HCT116 (cell line): ENCODE measurements around the gene OXCT2.

Experiments
- CTCF ChIP-seq, 3 experiments: fragments of 200-600 bp in 1 of 3; sonication (generic) in 1 of 3; IDR thresholded peaks in 2 of 3; conservative IDR thresholded peaks in 1 of 3; 2 replicates each; pipeline ENCODE4 v1.5.1; 2012 to 2017; ENCODE audit warnings: low read depth in 2 of 3, low read length in 2 of 3, antibody characterized with exemption in 1 of 3, borderline replicate concordance in 1 of 3, control low read depth in 1 of 3, mild to moderate bottlenecking in 1 of 3, mixed read lengths in 1 of 3, mixed run types in 1 of 3, moderate library complexity in 1 of 3; ENCODE audit not compliant: insufficient read depth in 1 of 3
- EZH2 ChIP-seq: fragments of 200-600 bp; sonication (generic); IDR thresholded peaks from 2 replicates; pipeline ENCODE4 v1.6.1; 2017; ENCODE audit warnings: antibody characterized with exemption, mixed run types
- EZH2phosphoT487 ChIP-seq: fragments of 200-600 bp; IDR thresholded peaks from 2 replicates; pipeline ENCODE4 v1.6.1; 2018; ENCODE audit warnings: antibody characterized with exemption, borderline replicate concordance
- MAX ChIP-seq: IDR thresholded peaks from 2 replicates; pipeline ENCODE4 v1.6.1; 2012
- POLR2A ChIP-seq: IDR thresholded peaks from 2 replicates; pipeline ENCODE4 v1.7.0; 2011; ENCODE audit warnings: borderline replicate concordance; ENCODE audit not compliant: insufficient read depth, insufficient read length; ENCODE audit errors: extremely low read depth
- POLR2AphosphoS5 ChIP-seq: IDR thresholded peaks from 2 replicates; pipeline ENCODE4 v1.6.1; 2011; ENCODE audit warnings: mild to moderate bottlenecking, low read depth, low read length, moderate library complexity
- REST ChIP-seq: IDR thresholded peaks from 2 replicates; pipeline ENCODE4 v1.6.1; 2012; ENCODE audit warnings: low read depth
- SP1 ChIP-seq: IDR thresholded peaks from 2 replicates; pipeline ENCODE4 v1.6.1; 2012; ENCODE audit warnings: low read depth
- SRF ChIP-seq: IDR thresholded peaks from 2 replicates; pipeline ENCODE4 v1.6.1; 2012; ENCODE audit warnings: low read depth
- TCF7L2 ChIP-seq: IDR thresholded peaks from 2 replicates; pipeline ENCODE4 v1.7.0; 2011; ENCODE audit warnings: borderline replicate concordance, inconsistent platforms; ENCODE audit not compliant: insufficient read depth, insufficient read length; ENCODE audit errors: extremely low read depth
- ZNF274 ChIP-seq: fragments of 200-500 bp; sonication (Bioruptor generic); IDR thresholded peaks from 2 replicates; pipeline ENCODE4 v1.6.1; 2014; ENCODE audit warnings: mild to moderate bottlenecking, low read depth, low read length, inconsistent platforms
- TF ChIP-seq, protein P1 (sequence below): IDR thresholded peaks from 2 replicates; pipeline ENCODE4 v1.6.1; 2011; ENCODE audit warnings: mild to moderate bottlenecking, low read length, moderate library complexity; ENCODE audit not compliant: insufficient replicate concordance; ENCODE audit errors: extremely low read depth

DNA sequence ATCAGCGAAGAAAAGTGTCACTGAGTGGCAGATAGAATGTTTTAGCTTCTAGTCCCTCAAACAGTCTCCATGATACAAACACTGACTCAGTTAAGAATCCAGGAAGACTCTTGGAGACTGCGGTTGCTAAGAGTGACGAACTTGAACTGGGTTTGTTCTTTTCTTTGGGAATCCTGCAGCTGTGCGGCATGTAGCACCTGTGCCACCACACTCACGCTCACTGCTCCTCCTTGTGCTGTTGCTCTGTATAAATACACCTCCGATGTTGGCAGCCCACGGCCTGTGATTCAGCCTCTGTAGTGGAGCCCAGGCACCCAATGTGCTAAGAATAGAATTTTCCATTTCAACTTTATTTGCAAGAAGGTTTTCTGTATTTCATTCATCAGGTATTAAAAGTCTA lies 38.0 kb downstream of the OXCT2 start:
- TF ChIP-seq CTCF (IDR thresholded peaks at IDR 0.05 in 2 of 3, conservative IDR thresholded peaks at IDR 0.05 in 1 of 3; ENCODE audit: borderline replicate concordance in 1 of 3, insufficient read depth in 1 of 3, low read depth in 2 of 3, low read length in 2 of 3) (no peak), MAX (no peak), ZNF274 (no peak), EZH2 (no peak), SRF (no peak), EZH2phosphoT487 (no peak), TCF7L2 (no peak), POLR2AphosphoS5 (no peak), SP1 (no peak), REST (no peak), POLR2A (no peak)
- TF ChIP-seq, protein P1, sequence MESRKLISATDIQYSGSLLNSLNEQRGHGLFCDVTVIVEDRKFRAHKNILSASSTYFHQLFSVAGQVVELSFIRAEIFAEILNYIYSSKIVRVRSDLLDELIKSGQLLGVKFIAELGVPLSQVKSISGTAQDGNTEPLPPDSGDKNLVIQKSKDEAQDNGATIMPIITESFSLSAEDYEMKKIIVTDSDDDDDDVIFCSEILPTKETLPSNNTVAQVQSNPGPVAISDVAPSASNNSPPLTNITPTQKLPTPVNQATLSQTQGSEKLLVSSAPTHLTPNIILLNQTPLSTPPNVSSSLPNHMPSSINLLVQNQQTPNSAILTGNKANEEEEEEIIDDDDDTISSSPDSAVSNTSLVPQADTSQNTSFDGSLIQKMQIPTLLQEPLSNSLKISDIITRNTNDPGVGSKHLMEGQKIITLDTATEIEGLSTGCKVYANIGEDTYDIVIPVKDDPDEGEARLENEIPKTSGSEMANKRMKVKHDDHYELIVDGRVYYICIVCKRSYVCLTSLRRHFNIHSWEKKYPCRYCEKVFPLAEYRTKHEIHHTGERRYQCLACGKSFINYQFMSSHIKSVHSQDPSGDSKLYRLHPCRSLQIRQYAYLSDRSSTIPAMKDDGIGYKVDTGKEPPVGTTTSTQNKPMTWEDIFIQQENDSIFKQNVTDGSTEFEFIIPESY: no peak
